Femur (tissue), 1 donor: ENCODE data around the gene MSH3.
"Not testable (repeated sequence)": the region's sequence is repeated elsewhere in the genome, so short reads cannot be mapped to it uniquely, and the experiment has no call there.

Experiments
- DNase-seq: peaks from one replicate; pipeline ENCODE4 v3.0.0-alpha.2; 2017

MSH3 gene

DNA sequence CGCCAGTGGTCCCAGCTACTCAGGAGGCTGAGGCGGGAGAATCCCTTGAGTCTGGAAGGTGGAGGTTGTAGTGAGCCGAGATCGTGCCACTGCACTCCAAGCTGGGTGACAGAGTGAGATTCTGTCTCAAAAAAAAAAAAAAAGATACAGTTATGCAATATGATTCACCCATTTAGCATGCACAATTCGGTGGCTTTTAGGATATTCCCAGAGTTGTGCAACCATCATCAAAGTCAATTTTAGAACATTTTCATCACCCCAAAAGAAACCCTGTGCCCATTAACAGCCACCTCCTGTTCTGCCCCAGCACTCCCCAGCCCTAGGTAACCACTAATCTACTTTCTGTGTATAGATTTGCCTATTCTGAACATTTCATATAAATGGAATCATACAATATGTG is 4.7 kb downstream of the MSH3 start:
- DNase-seq, result no peak

GRCh38 chr5:80660661-80661060 is 6.2 kb downstream of the MSH3 start:
- DNase-seq, result not testable (repeated sequence)

GRCh38 chr5:80662108-80662507 is 7.7 kb downstream of the MSH3 start:
- DNase-seq, result no peak

GRCh38 chr5:80665057-80665456 is 10.6 kb downstream of the MSH3 start:
- no peak for DNase-seq

GRCh38 chr5:80667384-80667783 is 12.9 kb downstream of the MSH3 start:
- no peak for DNase-seq

DNA sequence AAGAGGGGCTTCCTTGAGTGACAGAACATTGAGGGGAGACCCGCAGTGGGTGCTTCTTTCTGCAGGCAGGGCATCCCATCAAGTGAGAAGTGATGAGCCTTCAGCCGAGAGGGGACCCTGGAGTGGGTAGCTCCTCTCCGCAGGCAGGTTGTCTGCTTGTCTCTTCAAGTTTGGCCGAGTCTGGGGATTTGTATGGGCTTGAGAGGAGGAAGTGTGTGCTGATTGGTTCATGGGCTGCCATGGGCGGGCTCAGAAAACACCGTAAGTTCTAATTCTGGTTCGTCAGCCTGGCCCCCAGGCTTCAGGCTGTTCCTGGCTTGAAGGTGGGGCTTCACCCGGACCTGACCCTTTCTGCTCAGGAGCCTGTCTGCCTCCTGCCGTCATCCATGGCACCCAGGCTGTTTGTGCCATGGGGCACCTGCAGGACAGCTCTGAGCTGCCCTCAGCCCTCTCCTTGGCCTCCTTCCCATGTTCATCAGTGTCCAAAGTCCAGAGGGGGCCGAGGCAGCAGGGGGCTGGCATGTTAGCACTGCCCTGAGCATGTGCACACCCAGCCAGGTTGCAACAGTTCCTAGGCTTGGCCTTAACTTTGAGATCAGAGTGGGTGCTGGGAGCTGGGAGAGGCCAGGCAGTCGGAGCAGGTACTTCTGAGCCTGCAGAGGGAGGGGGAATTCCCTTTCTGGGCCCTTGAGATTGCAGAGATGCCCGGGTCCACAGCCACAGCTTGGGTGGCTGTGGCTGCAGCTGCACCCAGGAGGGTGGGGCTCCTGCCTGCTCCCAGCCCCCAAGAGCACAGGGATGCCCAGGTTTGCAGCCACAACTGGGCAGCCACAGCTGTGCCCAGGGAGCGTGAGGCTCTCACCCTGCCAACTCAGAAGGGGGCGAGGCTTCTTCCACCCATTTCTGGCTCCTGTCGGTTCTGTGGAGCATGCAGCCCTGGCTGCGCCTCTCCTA is 13.8 kb downstream of the MSH3 start:
- DNase-seq, result no peak

DNA sequence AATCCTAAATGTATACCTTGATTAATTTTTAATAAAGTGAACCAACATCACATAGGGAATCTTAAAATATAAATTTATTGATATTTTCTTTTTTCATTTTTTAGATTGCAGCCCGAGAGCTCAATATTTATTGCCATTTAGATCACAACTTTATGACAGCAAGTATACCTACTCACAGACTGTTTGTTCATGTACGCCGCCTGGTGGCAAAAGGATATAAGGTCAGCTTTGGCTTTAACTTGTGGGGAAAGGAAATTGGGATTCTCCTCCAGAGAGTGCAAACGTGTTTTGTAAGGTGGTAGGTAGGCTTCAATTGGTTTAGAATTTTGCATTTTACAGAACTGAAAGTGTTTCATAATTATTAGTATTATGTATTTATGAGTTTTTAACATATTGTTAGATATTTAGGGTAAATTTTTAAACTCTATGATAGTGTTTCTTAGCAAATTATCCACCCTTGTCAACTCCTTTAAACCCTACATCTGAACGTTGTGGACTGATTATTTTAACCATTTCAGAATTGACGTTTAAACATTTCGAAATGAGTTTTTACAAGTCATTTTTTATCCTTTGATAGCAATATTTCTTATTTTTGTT is 17.8 kb downstream of the MSH3 start:
- peak; percentile 66 for DNase-seq

DNA sequence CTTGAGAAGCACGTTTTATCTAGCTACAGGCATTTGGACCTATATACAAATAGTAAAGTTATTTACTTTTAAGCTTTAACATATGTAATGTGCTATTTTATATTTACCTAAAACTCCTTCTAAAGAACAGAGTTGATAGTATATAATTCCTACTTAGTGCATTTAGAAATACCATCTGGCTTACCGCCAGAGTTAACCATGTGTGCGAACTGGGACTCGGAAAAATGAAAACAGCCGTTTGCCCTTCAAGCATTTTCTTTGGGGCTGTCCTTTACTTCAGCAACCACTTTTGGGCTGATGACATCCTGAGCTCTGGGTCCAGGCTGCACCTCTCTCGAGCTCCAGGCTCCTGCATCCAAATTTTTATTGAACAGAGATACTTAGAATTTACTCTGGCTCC is 22.3 kb downstream of the MSH3 start:
- no peak for DNase-seq

GRCh38 chr5:80686757-80687156 is 32.3 kb downstream of the MSH3 start:
- DNase-seq, result no peak

GRCh38 chr5:80688648-80689420 is 34.4 kb downstream of the MSH3 start:
- no peak for DNase-seq

GRCh38 chr5:80689627-80690026 is 35.2 kb downstream of the MSH3 start:
- DNase-seq, result no peak

DNA sequence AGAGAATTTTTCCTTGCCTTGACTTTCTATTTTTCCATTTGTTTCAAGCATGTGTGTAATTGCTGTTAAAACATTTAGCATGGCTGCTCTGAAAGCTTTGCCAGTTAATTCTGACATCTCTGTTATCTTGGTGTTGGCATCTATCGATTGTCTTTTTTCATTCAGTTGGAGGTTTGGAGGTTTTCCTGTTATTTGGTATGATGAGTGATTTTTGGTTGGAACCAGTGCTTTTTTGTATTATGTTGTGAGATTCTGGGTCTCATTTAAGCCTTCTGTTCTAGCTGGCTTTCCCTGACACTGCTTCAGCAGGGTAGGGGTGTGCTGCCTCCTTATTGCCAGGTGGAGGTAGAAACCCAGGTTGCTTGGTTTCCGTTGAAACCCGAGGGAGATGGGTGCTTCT is 41.2 kb downstream of the MSH3 start:
- DNase-seq, result no peak

DNA sequence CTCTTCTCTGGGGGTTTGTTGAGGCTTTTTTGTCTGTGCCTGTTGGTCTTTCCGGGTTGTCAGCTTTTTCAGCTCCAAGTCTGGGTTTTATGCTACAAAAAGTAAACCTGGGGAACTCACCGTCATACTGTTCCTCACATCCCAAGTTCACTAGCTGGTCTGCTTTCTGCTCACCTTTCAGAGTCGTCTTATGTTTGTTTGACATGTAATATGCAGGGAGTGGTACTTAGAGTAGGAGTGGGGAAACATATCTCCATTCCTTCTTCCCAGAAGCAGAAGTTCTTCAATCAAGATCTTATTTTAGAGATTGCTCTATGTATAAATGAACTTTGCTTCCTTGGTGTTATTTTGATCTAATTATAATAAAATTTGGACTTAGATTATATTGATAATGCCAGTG is 42.0 kb downstream of the MSH3 start:
- DNase-seq, result no peak

DNA sequence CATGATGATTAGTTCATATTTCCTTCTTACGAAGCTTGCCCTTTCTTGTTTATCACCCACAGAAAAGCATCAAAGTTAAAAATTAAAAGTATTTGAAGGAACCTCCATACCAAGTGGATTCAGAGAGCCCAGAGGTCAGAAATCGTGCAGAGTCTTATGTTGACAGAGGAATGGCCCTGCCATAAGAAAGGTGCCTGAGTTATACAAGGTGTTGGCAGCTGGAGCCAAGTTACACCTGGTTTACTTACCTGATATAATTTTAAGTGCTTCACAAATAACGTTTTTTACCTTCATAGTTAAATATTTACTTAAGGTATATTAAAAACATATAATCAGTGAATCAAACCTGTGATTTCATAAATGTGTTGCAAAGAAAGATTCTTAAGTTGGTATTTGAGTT is 42.6 kb downstream of the MSH3 start:
- no peak for DNase-seq

- DNase-seq, result no peak
These were observed 43.9 kb downstream of the MSH3 start for GRCh38 chr5:80698369-80698768.

DNA sequence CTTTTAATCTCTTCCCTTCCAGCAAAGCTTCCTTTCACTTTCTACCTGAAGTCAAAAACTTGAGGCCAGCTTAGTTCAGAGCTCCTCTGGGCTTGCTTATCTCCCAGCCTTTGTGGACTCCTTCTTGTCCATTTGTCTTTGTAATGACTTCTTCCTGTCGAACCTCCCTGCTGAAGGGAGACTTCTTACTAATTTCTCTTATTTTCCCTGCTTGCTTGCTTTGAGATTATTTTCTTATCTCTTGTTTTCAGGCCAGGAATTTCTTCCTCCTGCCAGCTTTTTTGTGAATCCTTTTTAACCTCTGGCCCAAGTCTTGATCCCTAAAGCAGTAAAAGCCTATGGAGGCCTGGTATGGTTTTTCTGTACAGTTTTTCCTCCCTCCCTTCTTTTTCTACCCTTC is 47.1 kb downstream of the MSH3 start:
- DNase-seq, result no peak

GRCh38 chr5:80703291-80703690 is 48.8 kb downstream of the MSH3 start:
- DNase-seq, result no peak

DNA sequence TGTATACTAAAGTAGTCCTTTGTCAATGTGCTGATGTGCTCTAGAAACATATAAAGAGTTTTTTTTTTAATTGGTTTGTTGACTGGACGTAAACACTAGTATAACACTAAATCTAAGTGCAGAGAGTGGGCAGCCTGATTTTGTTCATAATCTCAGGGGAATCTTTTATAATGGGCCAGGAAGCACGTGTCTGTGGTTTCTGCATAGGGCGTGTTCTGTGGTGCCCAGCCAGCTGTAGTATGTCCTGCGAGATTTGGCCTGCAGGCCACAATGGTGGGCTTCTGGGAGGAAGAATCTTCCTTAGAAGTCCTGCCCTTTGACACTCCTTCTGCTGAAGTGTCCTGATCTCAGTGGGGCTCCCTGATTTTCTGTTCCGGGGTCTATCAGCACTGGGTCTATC is 49.3 kb downstream of the MSH3 start:
- no peak for DNase-seq

GRCh38 chr5:80704221-80704620 is 49.8 kb downstream of the MSH3 start:
- no peak for DNase-seq

- no peak for DNase-seq
These were observed 50.8 kb downstream of the MSH3 start for GRCh38 chr5:80705216-80705769.

GRCh38 chr5:80705801-80706200 is 51.3 kb downstream of the MSH3 start:
- DNase-seq, result no peak

- DNase-seq, result no peak
These were observed 52.5 kb downstream of the MSH3 start for GRCh38 chr5:80706835-80707447.

GRCh38 chr5:80707645-80708044 is 53.2 kb downstream of the MSH3 start:
- no peak for DNase-seq
